Osteocyte (in vitro differentiated cells): Measurements from ENCODE around the gene ING4. TPM values are rescaled to one million over a fixed set of nuclear protein-coding genes. Genes with fewer than 3 reads are reported as not detected.

Experiments used
- DNase-seq: peaks from one replicate; pipeline ENCODE4 v3.0.0; 2021; ENCODE audit warnings: mixed read lengths; ENCODE audit not compliant: unreplicated experiment; ENCODE audit errors: extremely low spot score
- H3K27ac Mint-ChIP-seq: one replicate; pipeline ENCODE4 v1.8.0; 2021; ENCODE audit warnings: mild to moderate bottlenecking, mixed read lengths; ENCODE audit not compliant: unreplicated experiment
- H3K27me3 Mint-ChIP-seq: one replicate; pipeline ENCODE4 v1.8.0; 2021; ENCODE audit warnings: mixed read lengths; ENCODE audit not compliant: unreplicated experiment
- H3K36me3 Mint-ChIP-seq: one replicate; pipeline ENCODE4 v1.8.0; 2021; ENCODE audit warnings: mixed read lengths; ENCODE audit not compliant: unreplicated experiment
- H3K4me1 Mint-ChIP-seq: one replicate; pipeline ENCODE4 v1.8.0; 2021; ENCODE audit warnings: mixed read lengths; ENCODE audit not compliant: unreplicated experiment
- H3K4me3 Mint-ChIP-seq: one replicate; pipeline ENCODE4 v1.8.0; 2021; ENCODE audit warnings: mild to moderate bottlenecking, moderate library complexity, mixed read lengths; ENCODE audit not compliant: unreplicated experiment
- H3K9me3 Mint-ChIP-seq: one replicate; pipeline ENCODE4 v1.8.0; 2021; ENCODE audit warnings: mixed read lengths; ENCODE audit not compliant: unreplicated experiment
- total RNA-seq: library from RNA; stranded (reverse); gene quantifications from 2 replicates; pipeline ENCODE4 v1.2.1, GENCODE V29; 2021
- TF ChIP-seq, protein P1 (sequence below): fragments of 200-600 bp; sonication (generic); IDR thresholded peaks from 2 replicates; pipeline ENCODE4 v1.5.0; 2021; ENCODE audit warnings: antibody characterized with exemption, mild to moderate bottlenecking, moderate library complexity

The ING4 gene
- total RNA-seq, 1 donor from 2014 or later: 56.7 TPM

DNA sequence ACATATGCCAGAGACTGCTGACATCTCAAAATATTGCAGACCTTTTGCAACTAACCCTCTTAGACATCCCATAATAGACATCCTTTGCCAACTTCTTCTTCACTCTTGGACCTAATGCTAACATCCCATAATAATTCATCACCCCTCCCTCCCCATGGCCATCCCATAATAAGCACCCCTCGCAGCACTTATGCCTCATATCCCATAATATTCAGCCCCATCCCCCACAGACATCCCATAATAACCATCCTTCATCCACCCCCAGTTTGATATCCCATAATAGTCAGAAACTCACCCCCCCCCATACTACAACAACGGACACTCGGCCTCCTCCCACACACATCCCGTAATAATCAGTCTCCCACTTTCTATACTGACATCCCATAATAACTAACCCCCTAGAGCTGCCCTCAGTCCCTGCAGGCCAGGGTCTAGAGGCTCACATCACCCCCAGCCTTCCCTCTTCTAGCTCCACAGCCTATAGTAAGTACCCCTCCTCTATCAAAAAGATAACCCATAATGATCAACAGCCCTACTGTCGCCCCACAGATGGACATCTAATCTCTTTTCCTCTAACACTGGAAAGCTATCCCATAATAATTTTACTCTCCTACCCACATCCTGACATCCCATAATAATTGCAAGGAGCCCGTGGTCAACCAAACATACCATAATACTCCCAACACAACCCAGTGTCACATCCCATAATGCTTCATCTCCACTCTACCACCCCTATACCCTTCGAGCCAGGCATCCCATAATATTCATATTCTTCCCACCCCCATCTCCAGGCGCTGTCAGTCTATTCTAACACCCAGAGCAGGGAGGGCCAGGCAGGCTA, 54.9 kb downstream of the ING4 start:
- Mint-ChIP-seq H3K4me3 (no peak overlapping the region), H3K27me3 (no peaks in the 10 kb centered on the region), H3K9me3 (no peaks in the 10 kb centered on the region), H3K36me3 (peaks cover 15% of the 10 kb centered on the region), H3K4me1 (peaks cover 49% of the 10 kb centered on the region), H3K27ac (no peak overlapping the region)
- no peak for DNase-seq
- TF ChIP-seq, protein P1, sequence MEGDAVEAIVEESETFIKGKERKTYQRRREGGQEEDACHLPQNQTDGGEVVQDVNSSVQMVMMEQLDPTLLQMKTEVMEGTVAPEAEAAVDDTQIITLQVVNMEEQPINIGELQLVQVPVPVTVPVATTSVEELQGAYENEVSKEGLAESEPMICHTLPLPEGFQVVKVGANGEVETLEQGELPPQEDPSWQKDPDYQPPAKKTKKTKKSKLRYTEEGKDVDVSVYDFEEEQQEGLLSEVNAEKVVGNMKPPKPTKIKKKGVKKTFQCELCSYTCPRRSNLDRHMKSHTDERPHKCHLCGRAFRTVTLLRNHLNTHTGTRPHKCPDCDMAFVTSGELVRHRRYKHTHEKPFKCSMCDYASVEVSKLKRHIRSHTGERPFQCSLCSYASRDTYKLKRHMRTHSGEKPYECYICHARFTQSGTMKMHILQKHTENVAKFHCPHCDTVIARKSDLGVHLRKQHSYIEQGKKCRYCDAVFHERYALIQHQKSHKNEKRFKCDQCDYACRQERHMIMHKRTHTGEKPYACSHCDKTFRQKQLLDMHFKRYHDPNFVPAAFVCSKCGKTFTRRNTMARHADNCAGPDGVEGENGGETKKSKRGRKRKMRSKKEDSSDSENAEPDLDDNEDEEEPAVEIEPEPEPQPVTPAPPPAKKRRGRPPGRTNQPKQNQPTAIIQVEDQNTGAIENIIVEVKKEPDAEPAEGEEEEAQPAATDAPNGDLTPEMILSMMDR: no peak

DNA sequence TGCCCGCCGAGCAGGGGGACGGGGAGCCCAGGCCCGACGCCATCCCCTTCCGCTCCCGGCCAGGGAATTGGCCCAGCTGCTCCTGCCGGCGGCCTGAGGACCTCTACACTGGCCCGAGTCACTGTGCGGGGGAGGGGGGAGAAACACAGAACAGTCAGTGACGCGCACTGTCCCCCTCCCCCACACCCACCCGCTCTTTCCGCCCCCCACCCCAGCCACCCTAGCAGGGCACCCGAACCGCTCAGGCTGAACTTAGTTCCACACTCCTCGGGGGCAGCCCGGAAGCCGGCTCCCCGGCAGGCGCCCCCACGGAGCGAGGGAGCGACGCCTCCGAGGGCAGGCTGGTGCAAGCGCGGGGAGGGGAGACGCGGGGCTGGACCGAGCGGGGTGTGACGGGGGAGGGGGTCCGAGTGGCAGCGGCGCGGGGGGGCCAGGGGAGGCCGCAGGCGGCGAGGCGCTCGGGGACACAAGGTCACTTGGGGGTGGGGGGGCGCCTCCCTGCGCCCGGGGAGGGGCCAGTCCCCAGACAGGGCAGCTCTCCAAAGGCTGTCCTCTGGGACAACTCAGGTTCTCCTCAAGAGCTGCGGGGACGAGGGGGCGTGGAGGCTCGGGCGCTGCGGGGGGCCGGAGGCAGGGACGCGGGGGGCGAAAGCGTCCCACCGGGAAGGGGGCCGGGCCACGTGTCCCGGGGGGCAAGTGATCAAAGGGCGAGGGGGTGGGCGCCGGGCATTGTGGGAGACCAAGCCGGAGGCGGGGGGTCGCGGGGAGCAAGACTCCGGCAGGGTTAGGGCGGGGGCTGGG, 56.4 kb downstream of the ING4 start:
- Mint-ChIP-seq H3K9me3 (no peaks in the 10 kb centered on the region), H3K27ac (peak overlapping the region; percentile 78), H3K36me3 (peaks cover 27% of the 10 kb centered on the region), H3K4me1 (peaks cover 43% of the 10 kb centered on the region), H3K4me3 (no peak overlapping the region), H3K27me3 (no peaks in the 10 kb centered on the region)
- TF ChIP-seq, protein P1: no peak
- DNase-seq: peak; percentile 85

DNA sequence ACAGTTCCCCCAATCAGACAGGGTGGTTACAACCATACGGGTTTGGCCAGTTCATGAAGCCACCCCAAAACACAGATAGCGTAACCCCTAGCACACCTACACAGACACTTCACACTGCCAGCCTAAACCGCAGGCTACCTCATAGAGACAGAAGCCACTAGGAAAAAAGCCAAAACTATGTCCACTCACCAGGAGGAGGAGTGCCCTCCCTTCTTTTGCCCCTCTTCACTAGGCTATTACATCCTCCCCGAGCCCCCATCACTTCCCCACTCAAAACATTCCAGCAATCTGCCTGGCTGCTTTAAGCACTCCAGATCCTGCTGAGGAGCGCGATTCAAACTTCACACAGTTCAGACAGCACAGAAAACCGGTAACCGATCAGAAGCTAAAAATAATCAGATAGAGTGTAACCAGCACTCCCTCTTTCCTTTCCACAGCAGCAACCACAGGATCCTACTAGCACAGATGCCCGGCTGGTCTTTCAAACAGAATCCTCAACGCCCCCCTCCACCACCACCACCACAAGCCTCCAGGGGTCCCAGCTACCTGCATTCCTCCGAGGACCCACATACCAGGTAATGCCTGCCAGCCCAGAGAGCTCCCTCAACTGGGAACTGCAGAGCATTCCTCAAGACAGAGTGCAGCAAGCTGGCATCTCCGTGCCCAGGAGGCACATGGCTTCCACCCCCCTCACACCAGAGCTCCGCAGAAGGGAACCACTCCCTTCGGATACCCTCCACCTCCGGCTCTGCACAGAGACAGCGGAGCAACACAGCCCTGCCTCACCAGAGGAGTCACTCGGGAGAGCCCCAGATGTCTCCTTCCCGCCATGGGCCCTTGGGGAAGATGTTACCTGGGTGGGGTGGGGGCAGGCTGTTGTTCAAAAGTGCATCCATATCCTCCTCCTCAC, 57.2 kb downstream of the ING4 start:
- Mint-ChIP-seq H3K9me3 (no peaks in the 10 kb centered on the region), H3K27ac (peak overlapping the region; percentile 78), H3K36me3 (peaks cover 35% of the 10 kb centered on the region), H3K27me3 (no peaks in the 10 kb centered on the region), H3K4me1 (peaks cover 39% of the 10 kb centered on the region), H3K4me3 (no peak overlapping the region)
- DNase-seq: no peak
- TF ChIP-seq, protein P1: no peak

DNA sequence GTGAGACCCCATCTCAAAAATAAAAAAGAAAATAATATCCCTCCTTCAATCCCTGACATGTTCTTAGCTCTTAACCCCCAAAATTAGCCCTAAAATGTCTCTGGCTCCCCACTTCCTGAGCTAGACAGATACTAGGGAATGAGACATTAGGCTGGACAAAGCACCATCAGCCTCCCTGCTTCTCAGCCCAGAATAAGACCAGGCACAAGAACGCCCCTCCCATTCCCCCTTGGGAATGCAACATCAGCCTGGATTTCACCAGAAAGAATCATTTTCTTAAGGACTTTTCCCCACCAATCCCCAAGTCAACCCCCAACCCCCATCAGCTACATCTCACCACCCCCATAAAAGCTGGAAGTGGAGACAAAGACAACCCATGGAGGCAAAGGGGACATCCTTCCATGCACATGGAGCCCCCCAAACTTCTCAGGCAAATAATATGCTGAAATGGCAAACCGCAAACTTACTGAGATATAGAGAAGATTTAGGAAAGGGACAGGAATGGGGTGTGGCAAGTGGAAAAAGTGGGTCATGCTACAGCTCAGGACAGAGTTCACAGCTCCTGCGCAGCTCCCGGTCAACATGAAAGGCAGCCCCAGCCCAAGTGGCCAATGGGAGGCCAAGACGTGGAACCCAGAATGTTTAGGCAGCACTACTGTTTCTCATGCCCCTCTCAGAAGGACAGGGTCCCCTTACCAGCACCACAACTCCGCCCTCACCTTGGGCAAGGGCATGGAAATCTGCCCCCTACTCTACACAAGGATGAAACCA, 58.5 kb downstream of the ING4 start:
- H3K36me3 Mint-ChIP-seq: peaks cover 47% of the 10 kb centered on the region
- no peak for DNase-seq
- TF ChIP-seq, protein P1: no peak
- no peaks in the 10 kb centered on the region for H3K9me3 Mint-ChIP-seq
- H3K4me3 Mint-ChIP-seq: no peak overlapping the region
- H3K4me1 Mint-ChIP-seq: peaks cover 39% of the 10 kb centered on the region
- peak overlapping the region; percentile 78 for H3K27ac Mint-ChIP-seq
- H3K27me3 Mint-ChIP-seq: no peaks in the 10 kb centered on the region
